HL-60 (cell line): ENCODE measurements around the gene RNF128.

Experiments used
- DNase-seq, 2 experiments: peaks; one replicate each; pipeline ENCODE4 v3.0.0-alpha.2; 2010 to 2020; ENCODE audit warnings: low read depth in 1 of 2, low spot score in 1 of 2
- H3K27ac ChIP-seq: fragments of 250-450 bp; sonication (Bioruptor Pico); replicated peaks from 2 replicates; pipeline ENCODE4 v1.5.1; 2020; ENCODE audit warnings: mild to moderate bottlenecking, moderate library complexity
- H3K27me3 ChIP-seq: fragments of 250-450 bp; sonication (Bioruptor Pico); 2 replicates; pipeline ENCODE4 v1.5.1; 2021; ENCODE audit warnings: mild to moderate bottlenecking, moderate library complexity; ENCODE audit not compliant: insufficient read depth, poor library complexity, severe bottlenecking
- H3K4me3 ChIP-seq: replicated peaks from 2 replicates; pipeline ENCODE4 v1.5.1; 2011; ENCODE audit warnings: mild to moderate bottlenecking, control low read depth, low read length; ENCODE audit not compliant: insufficient read depth
- CTCF ChIP-seq: IDR thresholded peaks from one replicate; pipeline ENCODE4 v1.5.1; 2011; ENCODE audit warnings: low read length, control low read depth, inconsistent platforms; ENCODE audit not compliant: insufficient read depth
- GABPA ChIP-seq: IDR thresholded peaks from 2 replicates; pipeline ENCODE4 v1.6.1; 2012; ENCODE audit warnings: low read depth
- POLR2AphosphoS5 ChIP-seq: IDR thresholded peaks from 2 replicates; pipeline ENCODE4 v1.6.1; 2012; ENCODE audit warnings: low read depth
- REST ChIP-seq: IDR thresholded peaks from 2 replicates; pipeline ENCODE4 v1.6.1; 2012; ENCODE audit warnings: low read depth; ENCODE audit not compliant: insufficient replicate concordance
- SPI1 ChIP-seq: IDR thresholded peaks from 2 replicates; pipeline ENCODE4 v1.6.1; 2012; ENCODE audit warnings: low read depth, mild to moderate bottlenecking, borderline replicate concordance

Gene RNF128

GRCh38 chrX:106692425-106693065 lies 34.0 kb upstream of the RNF128 start:
- DNase-seq: no peak
- no peak overlapping the region for H3K27ac ChIP-seq
- no peak overlapping the region for H3K4me3 ChIP-seq
- no peaks in the 10 kb centered on the region for H3K27me3 ChIP-seq
- TF ChIP-seq GABPA: no peak
- no peak for TF ChIP-seq SPI1
- no peak for TF ChIP-seq REST
- no peak for TF ChIP-seq CTCF
- no peak for TF ChIP-seq POLR2AphosphoS5

GRCh38 chrX:106696502-106696901 lies 30.0 kb upstream of the RNF128 start:
- no peak for TF ChIP-seq REST
- no peak for TF ChIP-seq POLR2AphosphoS5
- no peak for TF ChIP-seq CTCF
- no peak for TF ChIP-seq GABPA
- no peak for TF ChIP-seq SPI1
- Histone ChIP-seq H3K27me3 (no peaks in the 10 kb centered on the region), H3K4me3 (no peak overlapping the region), H3K27ac (no peak overlapping the region)
- no peak for DNase-seq

- H3K27me3 ChIP-seq: no peaks in the 10 kb centered on the region
- no peak for TF ChIP-seq POLR2AphosphoS5
- TF ChIP-seq CTCF: no peak
- TF ChIP-seq REST: no peak
- TF ChIP-seq SPI1: no peak
- no peak for TF ChIP-seq GABPA
- DNase-seq: no peak
- H3K4me3 ChIP-seq: no peak overlapping the region
- H3K27ac ChIP-seq: no peak overlapping the region
Measured at GRCh38 chrX:106698693-106699092, 27.8 kb upstream of the RNF128 start.
